Hematopoietic multipotent progenitor cell treated with erythropoietin and hydrocortisone succinate and interleukin-3 and kit ligand, for 17 days (in vitro differentiated cells): ENCODE data around the gene BTNL9.
A peak's percentile ranks its signal among the peaks of the same experiment; 100 is the strongest.
"Not testable (repeated sequence)": the region's sequence is repeated elsewhere in the genome, so short reads cannot be mapped to it uniquely, and the experiment has no call there.

Source experiments
- DNase-seq: peaks from one replicate; pipeline ENCODE4 v3.0.0-alpha.2; 2015; ENCODE audit warnings: low spot score

The BTNL9 gene

DNA sequence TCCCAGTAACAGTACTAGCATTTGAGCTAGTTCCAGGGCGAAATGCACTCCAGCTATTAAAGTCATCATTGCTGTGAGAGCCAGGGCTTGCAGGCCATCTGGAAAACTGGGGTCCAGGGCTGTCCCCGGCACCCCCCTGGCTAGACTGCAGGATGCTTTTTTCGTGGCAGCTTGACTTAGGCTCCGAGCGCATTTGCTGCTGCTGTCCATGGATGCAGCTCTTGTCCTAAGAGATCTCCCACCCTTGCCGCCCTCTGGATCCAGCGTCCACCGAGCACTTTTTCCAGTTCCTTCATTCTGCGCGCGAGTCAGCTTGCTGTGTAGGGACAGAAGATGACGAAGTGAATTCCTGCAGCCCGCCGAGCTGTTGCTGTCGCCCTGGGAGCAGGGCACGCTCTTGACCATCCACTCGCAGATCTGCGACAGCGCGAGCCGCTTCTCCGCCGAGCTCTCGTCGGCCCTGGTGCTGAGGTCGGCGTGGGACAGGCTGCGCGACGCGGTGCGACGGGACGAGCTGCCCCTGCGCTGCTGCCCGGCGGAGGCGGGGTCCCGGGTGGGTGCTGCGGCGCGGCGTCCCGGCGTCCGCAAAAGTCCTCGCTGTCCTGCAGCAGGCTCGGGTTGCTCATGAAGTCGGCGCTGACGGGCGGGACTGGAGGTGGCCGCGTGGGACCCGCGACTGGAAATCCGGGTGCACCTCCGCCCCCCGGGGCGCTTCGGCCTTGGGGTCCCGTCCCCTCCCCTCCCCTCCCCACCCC, 60.2 kb downstream of the BTNL9 start:
- DNase-seq, result no peak

DNA sequence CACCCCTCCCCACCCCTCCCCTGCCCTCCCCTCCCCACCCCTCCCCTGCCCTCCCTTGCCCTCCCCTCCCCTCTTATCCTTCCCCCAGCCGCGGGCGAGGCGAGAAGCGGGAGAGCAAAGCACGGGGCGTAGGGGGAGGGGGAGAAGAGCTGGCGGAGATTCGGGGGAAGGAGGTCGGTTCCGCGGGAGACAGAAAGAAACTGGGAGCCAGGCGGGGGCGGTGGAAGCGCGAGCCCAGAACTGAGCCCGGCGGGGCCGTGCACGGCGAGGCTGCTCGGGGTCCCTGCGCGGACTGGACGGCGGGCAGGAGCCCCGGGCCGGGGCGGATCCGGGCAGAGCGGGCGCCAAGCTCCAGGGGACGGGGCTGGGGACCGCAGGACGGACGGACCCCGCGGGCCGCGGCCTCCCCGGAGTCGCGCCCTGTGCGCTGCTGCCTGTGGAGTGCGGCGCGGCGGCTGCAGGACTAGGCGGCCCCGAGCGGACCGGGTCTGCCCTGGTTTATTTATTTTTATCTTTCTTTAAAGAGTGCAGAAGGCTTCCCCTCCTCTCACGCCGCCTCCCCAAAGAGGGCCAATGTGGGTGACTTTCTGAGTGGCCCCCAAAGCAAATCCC, 61.1 kb downstream of the BTNL9 start:
- not testable (repeated sequence) for DNase-seq

DNA sequence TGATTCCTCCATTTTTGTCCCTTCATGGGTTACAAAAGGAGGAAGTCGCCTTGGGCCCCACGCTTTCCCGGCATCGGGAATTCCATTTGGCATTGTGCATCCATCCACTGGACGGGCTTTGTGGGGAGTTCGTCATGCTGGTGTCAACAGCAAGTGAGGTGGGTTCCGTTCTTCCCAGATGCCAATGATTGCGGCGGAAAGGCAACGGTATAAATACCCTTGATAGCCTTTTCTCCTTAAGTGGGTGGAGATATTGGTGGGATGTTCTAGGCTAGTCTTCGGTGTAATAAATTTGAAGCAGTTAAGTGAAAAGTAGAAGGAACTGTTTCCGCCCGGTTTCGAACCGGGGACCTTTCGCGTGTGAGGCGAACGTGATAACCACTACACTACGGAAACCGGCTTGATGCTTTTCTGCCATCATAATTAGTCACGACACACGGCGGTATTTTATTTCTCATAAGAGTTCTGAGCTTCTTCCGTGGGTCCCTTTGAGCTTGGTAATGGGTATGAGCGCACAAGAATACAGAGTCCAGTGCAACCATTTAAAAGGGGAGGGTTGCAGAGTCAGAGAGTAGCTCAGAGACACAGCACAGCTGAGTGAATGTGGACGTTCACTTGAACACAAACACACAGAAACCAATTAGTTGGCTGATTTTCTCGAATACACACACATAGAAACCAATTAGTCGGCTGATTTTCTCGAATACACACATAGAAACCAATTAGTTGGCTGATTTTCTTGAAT, 62.0 kb downstream of the BTNL9 start:
- not testable (repeated sequence) for DNase-seq

DNA sequence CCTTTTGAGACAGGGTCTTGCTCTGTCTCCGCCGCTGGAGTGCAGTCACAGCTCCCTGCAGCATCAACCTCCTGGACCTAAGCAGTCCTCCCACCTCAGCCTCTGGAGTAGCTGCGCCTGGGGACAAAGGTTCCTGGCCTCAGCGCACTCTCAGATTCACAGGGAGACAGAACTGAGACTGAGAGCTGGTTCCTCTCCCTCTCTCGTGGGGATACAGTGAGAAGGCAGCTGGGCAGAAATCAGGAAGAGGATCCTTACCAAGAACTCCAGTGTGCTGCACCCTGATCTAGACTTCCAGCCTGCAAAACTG, 64.1 kb downstream of the BTNL9 start:
- DNase-seq, result not testable (repeated sequence)

DNA sequence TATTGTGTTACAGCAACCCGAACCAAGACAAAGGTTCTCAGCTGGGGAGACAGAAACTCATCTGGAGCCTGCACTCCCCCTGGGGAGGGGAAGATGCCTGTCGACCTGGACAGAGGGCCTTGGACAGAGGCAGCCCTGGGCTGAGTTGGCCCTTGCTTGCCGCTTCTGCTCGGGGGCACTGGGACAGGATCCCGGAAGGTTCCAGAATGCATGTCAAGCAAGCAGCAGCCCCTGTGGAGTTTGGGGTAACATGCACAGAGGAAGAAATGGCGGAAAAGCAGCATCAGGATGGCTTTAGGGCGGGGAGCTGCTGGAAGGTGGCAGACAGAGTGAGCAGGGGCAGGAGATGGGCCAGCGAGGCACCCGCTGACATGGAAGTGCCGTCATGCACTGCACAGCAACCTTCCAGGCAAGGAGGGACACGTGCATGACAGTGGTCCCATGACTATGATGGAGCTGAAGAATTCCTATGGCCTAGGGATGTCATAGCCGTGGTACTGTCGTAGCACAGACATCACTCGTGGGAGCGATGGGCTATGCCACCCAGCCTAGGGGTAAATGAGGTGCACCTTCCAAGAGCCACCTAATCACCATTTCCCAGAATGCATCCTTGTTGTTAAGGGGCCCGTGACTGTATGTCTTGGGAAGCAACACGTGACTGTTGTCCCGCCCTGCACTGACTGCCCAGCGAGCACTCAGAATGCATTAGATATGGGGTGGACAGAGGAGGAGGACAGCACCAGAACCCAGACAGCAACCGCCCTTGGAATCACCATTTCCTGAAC, 64.7 kb downstream of the BTNL9 start:
- peak; percentile 38 for DNase-seq

DNA sequence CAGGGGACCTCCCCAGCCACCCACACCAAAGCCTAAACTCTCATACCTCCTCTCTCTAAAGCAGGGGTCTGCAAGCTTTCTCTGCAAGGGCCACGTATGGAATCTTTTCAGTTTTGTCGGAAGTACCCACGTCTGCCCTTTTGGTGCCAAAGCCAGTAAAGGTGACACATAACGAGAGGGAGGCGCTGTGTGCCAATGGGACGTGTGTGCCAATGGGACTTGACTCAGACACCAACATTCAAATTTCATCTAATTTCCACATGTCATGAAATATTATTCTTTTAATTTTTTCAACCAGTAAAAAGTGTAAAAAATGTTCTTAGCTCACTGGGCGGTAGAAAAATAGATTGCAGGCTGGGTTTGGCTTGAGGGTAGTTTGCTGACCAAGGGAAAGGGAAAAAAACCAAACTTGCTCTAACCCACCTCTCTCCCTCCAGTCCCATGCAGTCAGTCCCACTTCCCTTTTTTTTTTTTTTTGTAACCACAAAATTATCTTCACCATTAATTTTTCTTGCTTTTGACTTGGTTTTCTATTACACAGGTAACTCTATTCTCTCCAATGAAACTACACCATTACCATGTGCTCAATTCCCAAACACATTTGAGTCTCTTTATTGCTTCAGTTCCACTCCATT, 65.4 kb downstream of the BTNL9 start:
- no peak for DNase-seq

DNA sequence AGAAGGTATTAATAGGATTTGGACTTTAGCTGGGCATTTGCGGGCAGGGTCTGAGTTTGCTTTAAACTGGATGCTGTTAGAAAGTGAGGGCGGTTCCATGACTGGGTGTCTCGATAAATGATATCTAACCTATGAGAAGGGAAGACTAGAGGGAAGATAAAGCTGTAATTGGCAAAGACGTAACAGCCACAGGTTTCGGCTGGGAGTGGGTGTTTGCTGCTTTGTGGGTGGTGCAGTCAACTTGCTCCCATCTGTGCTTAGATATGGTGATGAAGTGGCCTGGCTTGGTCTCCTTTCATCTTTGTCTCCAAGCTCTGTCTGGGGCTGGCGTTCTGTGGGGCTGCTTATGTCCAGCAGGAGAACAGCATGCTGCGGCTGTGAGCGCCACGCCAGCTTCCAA, 67.6 kb downstream of the BTNL9 start:
- DNase-seq, result peak; percentile 72

DNA sequence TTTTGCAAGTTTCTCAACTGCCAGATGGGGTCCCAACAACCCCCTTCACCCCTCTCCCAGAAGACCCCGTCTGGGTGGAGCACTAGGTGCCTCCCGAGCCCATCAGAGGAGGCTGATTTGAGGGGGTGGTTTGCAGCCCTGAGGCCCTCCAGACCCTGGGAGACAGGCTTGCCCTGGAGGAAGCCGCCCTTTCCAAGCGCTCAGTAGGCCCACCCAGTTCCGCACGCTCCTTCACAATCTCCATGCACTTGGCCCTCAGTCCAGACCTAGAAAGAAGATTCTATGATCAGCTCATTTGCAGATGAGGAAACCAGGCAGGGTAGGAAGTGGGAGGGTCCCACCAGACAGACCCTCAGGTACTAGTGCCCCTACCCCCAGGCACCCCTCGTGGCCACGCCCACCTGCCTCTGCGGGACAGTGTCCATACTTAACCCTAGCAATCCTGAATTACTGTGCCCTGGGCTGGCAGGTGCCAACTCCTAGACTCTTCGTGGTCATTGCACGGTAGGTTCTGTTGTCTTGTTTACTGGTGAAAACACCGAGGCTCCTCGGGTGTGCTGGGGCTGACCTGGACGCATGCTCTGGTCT, 68.6 kb downstream of the BTNL9 start:
- DNase-seq, result no peak

DNA sequence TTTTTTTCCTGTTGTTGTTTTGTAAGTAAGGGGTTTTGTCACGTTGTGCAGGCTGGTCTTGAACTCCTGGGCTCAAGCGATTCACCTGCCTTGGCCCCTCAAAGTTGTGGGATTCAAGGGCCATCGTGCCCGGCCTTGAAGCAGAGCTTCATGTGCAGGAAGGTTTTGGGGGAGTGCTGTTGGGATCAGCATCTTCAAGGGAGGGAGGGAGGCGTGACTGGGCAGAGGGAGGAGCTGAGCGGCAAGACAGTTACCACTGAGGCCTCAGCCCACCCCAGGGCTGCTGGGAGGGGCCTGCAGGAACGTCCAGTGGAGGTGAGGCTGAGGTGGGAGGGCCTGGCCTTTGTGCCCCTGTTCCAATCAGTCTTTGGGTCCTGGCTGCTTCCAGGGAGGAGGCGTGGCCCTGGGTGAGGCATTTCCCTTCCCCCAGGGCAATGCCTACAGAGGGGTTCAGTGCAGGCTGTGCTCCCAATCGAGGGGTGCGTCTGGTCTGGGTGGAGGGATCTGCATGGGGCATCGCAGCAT, 69.5 kb downstream of the BTNL9 start:
- peak; percentile 31 for DNase-seq

DNA sequence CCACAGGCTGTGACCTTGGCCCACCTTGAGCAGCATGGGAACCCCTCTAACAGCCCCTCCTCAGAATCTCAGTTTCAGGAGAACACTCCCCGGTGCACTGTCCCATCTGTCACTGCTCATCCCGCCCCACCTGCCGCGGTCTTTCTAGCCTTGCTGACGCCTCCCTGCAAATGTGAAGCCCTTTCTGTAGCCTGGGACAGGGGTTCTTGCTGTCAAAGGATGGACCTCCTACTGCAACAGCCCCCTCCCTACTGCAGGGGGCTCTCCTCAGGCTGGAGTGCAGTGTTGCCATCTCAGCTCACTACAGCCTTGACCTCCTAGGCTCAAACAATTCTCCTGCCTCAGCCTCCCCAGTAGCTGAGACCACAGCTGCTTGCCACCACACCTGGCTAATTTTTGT, 70.9 kb downstream of the BTNL9 start:
- DNase-seq, result no peak
